Activated T-cell treated with anti-CD3 and anti-CD28 coated beads, Interleukin-2, amount 50 U/mL, for 1 hour (primary cell): ENCODE results near the gene FBXO45.
"Not testable (repeated sequence)": the region's sequence is repeated elsewhere in the genome, so short reads cannot be mapped to it uniquely, and the experiment has no call there.

Experiments used
- DNase-seq: peaks from one replicate; pipeline ENCODE4 v3.0.0-alpha.2; 2020

The FBXO45 gene

DNA sequence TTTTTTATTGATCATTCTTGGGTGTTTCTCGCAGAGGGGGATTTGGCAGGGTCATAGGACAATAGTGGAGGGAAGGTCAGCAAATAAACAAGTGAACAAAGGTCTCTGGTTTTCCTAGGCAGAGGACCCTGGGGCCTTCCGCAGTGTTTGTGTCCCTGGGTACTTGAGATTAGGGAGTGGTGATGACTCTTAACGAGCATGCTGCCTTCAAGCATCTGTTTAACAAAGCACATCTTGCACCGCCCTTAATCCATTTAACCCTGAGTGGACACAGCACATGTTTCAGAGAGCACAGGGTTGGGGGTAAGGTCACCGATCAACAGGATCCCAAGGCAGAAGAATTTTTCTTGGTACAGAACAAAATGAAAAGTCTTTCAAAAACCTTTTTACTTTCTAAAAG lies 51.2 kb downstream of the FBXO45 start:
- not testable (repeated sequence) for DNase-seq

DNA sequence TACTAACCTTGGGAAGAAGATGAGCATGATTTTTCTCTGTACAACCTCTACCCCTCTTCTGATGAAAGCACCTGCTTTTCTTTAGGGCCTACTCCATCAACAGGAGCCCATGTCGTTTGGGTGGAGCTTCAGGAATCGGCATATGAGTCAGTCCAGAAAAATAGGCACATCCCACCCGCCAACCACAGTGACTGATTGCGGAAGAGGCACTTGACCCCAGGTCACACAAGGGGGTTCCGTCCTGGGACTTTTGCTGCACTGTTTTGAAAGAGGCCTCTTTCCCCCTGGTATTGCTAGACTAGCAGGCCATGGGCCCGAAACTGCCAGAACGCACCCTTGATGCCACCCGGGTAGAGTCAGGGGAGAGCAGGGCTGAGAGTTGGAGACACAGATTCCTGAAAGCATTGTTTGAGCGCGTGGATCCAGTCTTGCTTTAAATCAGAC lies 51.7 kb downstream of the FBXO45 start:
- no peak for DNase-seq

DNA sequence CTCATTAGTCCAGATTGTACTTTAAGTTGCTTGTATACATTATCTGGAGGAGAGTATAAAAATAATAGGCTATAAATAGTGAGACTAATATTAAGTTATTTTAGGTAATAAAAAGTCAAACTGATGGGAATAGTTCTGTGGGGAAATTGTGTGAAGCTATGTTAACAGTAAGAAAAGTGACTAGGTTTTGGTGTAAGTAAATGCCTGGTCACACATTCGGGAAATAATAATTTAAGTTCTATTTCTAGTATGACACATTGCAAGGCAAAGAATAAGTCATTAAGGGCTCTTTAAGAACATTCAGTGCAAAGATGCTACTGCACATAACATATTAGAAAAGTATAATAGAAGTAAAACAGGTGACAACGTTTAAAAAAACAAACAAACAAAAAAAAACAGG lies 52.2 kb downstream of the FBXO45 start:
- DNase-seq: no peak

DNA sequence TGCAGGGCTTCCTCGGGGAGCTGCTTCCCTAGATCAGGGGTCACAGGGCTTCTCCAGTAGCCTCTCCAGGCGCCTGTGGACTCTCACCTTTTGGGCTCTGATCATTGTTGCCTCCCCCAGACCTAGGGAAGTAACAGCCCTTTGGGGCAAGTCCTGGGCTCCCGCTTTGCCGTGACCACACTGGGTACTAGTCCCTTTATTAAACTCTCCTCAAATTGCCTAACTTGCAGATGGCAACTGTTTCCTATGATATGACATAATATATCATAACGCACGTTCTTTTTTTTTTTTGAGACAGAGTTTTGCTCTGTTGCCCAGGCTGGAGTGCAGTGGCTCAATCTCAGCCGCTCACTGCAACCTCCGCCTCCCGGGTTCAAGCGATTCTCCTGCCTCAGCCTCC lies 53.2 kb downstream of the FBXO45 start:
- no peak for DNase-seq

DNA sequence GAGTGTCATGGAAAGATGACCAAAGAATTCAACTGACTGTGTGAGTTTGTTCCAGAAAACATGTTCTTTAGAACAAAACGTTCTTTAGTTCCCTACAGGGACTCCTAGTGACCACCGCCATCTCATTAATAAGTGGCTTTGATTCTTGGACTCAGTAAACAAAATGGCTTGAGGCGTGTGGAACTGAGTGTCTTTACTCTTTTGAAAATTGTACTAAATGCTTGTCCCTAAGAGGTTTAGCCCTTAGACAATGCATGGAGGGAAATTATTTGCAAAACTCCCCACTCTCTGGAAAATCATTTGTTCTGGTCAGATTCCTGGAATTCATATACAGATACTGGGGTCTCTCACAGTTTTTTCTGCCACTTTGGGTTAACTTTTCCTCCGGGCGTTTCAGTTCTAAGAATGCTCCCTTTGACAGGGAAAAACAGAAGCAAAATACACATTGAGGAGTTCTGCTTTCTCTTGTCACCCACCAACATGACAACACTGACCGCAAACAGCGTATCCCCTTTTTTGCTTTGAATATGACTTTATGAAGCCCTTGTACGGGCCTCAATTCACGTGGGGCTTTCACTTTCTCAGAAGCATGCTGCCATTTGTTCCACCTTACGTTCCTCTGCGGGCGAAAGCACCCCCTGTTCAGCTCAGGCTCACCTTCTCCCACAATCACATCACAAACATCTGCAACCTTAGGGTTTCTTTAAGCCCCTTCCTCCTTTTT lies 55.8 kb downstream of the FBXO45 start:
- DNase-seq: no peak

DNA sequence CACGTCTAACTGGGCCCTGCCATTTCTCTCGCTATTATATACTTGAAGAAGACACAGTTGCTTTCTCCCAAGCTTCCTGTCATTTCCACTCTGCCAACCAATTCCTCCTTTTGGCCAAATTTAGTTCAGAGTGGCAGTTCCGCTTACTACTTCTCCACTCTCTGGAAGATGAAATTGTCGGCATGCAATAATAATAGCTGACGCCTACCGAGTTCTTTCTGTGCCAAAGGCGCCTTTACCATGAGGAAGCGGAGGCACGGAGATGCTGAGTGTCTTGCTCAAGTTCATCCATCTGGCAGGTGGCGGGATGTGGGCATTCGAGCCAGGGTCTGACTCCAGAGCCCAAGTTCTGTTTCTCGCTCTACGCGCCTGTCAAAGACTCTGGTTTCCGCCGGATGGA lies 56.4 kb downstream of the FBXO45 start:
- DNase-seq: no peak

DNA sequence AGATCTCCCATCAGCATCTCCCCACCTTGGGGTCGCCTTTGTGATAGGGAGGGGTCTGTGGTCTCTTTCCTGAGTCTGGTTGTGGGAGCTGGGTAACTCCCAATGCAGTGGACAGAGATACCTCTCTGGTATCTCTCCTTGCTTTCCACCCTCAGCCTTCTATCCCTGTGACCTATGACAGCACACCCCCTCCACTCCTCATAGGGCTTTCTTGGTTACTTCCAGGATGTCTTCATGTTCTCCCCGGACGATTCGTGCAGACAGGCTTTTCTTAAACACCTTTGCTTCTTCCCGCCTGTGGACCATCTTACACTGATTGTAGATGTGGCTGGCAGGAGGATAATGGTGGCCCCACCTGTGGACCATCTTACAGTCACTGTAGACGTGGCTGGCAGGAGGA lies 56.9 kb downstream of the FBXO45 start:
- DNase-seq: no peak

DNA sequence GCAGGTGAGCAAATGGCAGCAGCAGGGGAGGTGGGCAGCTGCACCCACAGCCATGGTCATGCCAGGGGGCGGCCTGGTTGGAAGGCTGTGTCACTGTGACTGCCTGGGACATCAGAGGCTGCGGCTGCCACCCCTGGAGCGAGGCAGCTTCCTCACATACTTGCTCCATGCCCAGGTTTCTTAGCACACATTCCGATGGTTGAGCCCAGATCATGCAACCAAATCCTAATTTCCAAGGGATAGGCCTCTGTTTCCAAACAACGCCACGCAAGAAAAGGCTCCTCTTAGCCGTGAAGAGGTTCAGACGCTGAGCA lies 59.4 kb downstream of the FBXO45 start:
- DNase-seq: no peak

DNA sequence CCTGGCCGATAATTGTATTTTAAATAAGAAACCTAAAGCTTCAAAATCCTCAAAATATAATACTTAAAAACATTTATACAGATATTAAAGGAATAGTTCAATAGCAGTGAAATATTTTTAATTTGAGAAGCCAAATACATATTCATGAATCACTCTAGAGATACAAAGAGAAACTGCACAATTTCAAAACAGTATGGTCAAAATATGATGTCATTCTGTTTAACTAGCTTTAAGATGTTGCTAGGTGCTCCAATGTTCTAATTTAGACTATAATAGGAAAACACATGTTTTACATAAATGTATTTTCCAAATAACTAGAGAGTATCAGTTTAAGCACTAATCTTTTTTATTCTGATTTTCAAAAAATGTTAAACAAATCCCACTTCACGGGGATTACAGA lies 60.8 kb downstream of the FBXO45 start:
- DNase-seq: no peak

DNA sequence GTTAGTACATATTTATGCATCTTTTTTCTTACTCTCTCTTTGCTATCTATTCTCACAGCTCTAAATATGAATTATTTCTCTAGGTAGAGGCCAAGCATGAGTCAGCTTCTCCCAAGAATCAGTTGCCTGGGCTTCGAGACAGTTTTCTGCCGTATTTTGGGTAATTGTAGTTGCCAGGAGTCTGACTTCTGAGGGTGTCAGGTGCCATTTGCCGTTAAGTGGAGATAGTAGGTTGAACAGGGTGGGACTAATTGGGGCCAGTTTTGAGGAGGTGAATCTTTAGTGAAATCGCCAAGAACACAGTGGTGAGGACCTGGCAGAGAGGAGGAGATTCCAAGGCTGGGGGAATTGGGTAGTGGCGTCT lies 63.2 kb downstream of the FBXO45 start:
- no peak for DNase-seq

DNA sequence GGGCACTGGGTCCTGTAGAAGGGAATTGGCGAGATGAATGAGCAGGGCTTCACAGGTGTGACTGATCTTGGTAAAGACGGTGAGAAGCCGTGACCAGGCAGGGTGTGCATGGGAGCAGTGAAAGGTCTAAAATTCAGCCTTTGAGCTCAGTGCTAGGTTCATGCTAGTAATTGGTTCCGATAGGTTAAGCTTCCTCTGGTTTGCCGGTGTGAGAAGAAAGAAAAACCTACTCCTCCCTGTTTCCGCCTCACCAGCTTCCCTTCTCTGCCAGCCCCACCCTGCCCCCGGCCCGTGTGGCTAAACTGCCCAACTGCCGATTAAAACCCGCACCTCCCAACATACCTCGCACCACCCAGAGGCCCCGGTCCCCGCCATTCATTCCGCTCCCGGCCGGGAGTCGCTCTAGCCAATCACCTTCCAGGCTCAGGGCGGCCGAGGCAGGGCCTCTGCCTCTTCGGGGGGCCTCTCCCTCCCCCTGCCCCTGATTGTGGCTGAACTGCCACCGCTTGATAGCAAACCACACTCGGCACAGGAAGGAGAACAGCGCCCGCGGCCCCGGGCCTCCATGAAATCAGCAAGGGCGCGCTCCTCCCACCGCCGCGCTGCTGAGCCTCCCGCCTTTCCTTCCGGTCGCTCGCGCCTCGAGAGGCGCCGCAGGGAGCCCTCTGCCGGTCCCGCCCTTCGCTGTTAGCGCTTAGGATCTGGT lies 63.7 kb downstream of the FBXO45 start:
- peak; percentile 87 for DNase-seq

DNA sequence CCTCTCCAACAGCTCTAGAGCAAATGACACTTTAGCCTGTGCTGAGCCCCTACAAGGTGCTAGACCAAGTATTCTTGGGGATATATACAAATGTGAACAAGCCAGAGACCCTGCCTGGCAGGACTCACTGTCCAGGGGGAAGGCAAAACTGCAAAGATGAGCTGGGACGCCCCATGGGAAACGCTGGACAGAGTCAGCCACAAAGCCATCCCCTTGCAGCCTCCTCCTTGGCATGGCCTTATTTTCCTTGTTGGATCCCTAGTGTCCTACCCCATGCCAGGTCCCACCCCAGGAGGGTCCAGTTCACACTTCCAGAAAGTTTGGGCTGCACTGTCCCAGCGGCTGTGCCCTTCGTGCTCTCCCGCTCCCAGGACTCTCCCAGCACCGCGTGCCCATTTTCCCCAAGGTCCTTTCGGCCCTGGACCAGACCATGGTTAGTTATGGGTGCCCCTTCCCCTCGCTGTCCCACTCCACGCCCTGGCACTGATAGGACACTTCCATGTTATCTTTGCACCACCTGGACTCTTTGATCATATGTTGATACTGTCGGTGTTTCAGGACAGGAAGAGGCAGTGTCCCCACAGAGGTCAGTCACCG lies 65.2 kb downstream of the FBXO45 start:
- peak; percentile 20 for DNase-seq

DNA sequence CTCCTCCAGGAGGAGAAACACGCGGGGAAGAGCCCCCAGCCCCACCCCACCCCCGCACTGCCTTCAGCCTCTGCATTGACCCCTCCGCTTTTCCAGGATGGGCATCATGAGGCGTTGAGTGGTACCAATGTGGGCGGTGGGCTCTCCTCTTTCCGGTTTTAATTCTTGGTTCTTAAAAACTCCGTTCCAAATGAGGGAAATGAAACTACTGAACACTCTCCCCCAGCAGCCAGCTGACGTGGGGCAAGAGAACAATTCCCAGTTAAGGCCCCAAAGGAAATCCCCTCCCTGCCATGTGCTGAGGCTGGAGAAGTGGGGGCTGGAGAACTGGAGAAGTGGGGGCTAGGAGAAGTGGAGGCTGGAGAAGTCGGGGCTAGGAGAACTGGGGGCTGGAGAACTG lies 65.8 kb downstream of the FBXO45 start:
- DNase-seq: no peak

DNA sequence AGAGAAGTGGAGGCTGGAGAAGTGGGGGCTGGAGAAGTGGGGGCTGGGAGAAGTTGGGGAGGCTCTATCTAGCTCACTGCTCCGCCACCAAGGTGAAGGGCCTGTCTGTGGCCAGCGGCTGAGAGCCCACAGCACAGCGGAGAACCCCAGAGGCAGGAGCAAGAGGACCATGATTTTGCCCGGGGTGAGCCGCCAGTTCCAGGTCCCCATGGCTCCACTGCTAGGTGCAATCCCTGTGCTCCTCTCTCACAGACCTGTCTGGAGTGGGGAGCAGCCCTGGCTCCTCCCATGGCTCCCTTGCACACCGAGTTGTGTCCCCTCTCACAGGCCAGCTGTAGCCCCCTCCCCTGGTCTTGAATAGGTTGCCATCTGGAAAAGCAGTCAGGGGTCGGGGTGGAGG lies 66.4 kb downstream of the FBXO45 start:
- no peak for DNase-seq

DNA sequence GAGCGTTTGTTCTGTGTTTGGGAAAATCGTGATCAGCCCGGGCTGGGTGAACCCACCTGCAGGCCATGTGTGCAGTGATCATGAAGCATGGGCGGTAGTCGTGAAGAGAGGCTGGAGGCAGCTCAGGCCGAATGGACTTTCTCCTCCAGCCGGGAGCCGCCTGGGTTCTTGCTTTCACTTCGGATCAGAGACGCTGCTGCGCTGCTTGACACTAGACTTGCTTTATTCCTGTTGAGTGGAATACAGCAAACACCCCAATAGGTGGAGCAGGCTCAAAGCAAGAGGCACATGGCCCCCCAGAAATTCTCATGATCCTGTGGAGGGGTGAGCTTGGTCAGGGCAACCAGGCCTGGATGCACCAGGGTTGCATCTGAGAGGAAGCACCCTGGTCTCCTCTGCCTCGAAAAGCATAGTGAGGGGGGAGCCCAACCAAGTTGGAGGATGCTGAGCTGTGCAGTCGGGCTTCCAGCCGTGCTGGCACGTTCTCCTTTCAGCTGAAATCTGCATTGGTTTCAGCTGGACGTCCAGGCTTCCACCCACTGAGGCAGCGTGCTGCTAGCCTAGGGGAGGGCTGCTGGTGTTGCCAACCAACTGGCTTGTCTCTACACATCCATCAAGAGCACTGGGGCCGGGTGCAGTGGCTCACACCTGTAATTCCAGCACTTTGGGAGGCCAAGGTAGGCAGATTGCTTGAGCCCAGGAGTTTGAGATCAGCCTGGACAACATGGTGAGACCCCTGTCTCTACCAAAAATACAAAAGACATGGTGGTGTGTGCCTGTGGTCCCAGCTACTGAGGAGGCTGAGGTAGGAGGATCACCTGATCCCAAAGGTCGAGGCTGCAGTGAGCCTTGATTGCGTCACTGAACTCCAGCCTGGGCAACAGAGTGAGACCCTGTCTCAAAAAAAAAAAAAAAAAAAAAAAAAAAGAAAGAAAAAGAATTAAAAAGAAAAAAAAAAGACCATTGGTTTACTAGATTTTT lies 68.2 kb downstream of the FBXO45 start:
- no peak for DNase-seq

DNA sequence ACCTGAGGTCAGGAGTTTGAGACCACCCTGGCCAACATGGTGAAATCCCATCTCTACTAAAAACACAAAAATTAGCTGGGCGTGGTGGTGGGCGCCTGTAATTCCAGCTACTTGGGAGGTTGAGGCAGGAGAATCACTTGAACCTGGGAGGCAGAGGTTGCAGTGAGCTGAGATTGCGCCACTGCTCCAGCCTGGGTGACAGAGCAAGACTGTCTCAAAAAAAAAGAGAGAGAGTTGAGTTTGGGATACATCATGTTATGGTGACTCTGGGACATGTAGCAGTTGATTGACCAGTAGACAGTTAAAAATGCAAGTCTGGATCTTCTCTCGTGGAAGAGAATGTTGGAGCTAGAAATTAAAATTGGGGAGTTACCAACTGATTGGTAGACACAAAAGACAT lies 69.5 kb downstream of the FBXO45 start:
- not testable (repeated sequence) for DNase-seq
